CD14-positive monocyte (primary cell): ENCODE data around the gene RASL10B. TPM values are rescaled to one million over a fixed set of nuclear protein-coding genes. Genes with fewer than 3 reads are reported as not detected.
A peak's percentile ranks its signal among the peaks of the same experiment; 100 is the strongest.

Experiments used
- DNase-seq, 3 donors: peaks; one replicate each; pipeline ENCODE4 v3.0.0-alpha.2; 2011 to 2022
- H2AFZ ChIP-seq: 2 replicates; pipeline ENCODE4 v1.6.0; 2012; ENCODE audit warnings: mild to moderate bottlenecking, low read depth, low read length, inconsistent platforms; ENCODE audit not compliant: insufficient read depth, poor library complexity, severe bottlenecking
- H3K27ac ChIP-seq, 2 donors: 1 replicate in 1 of 2; 2 replicates in 1 of 2; pipeline ENCODE4 v1.5.1; 2012 to 2013; ENCODE audit warnings: low read length in 2 of 2, control low read depth in 1 of 2, inconsistent platforms in 1 of 2, low read depth in 1 of 2, mild to moderate bottlenecking in 1 of 2
- H3K27me3 ChIP-seq, 2 donors: one replicate each; pipeline versions ENCODE4 v1.6.0 to v1.6.1; 2011 to 2013; ENCODE audit warnings: low read length in 2 of 2; ENCODE audit not compliant: control insufficient read depth in 2 of 2, insufficient read depth in 2 of 2
- H3K36me3 ChIP-seq, 2 donors: replicated peaks in 1 of 2; 1 replicate in 1 of 2; 2 replicates in 1 of 2; pipeline versions ENCODE4 v1.5.1 to v1.6.1; 2012 to 2013; ENCODE audit warnings: low read length in 2 of 2, control low read depth in 1 of 2, inconsistent platforms in 1 of 2, mild to moderate bottlenecking in 1 of 2; ENCODE audit not compliant: insufficient read depth in 2 of 2, control insufficient read depth in 1 of 2
- H3K4me1 ChIP-seq, 2 donors: 1 replicate in 1 of 2; 2 replicates in 1 of 2; pipeline versions ENCODE4 v1.5.1 to v1.6.1; 2012 to 2013; ENCODE audit warnings: low read length in 2 of 2, control low read depth in 1 of 2, inconsistent platforms in 1 of 2, mild to moderate bottlenecking in 1 of 2, moderate library complexity in 1 of 2; ENCODE audit not compliant: insufficient read depth in 2 of 2, control insufficient read depth in 1 of 2
- H3K4me2 ChIP-seq: replicated peaks from 2 replicates; pipeline ENCODE3; 2012; ENCODE audit warnings: low read length, moderate library complexity, mild to moderate bottlenecking; ENCODE audit not compliant: poor library complexity, severe bottlenecking; ENCODE audit errors: extremely low read depth
- H3K4me3 ChIP-seq, 3 experiments: fragments of 200-600 bp in 1 of 3; sonication (generic) in 1 of 3; replicated peaks in 1 of 3; 1 replicate in 2 of 3; 2 replicates in 1 of 3; pipeline ENCODE4 v1.5.1; 2011 to 2013; ENCODE audit warnings: low read length in 3 of 3, mild to moderate bottlenecking in 3 of 3, control low read depth in 2 of 3, low read depth in 2 of 3, inconsistent platforms in 1 of 3, moderate library complexity in 1 of 3
- H3K79me2 ChIP-seq: 2 replicates; pipeline ENCODE4 v1.6.0; 2012; ENCODE audit warnings: mild to moderate bottlenecking, control low read depth, inconsistent platforms, low read length, moderate library complexity; ENCODE audit not compliant: insufficient read depth
- H3K9ac ChIP-seq: 2 replicates; pipeline ENCODE4 v1.6.0; 2017; ENCODE audit warnings: low read length, mild to moderate bottlenecking; ENCODE audit not compliant: insufficient read depth, poor library complexity, severe bottlenecking
- H3K9me3 ChIP-seq, 2 donors: replicated peaks in 1 of 2; 1 replicate in 1 of 2; 2 replicates in 1 of 2; pipeline versions ENCODE4 v1.5.1 to v1.6.1; 2012 to 2013; ENCODE audit warnings: low read length in 2 of 2, control low read depth in 1 of 2; ENCODE audit not compliant: control insufficient read depth in 1 of 2, insufficient read depth in 1 of 2
- H4K20me1 ChIP-seq: 2 replicates; pipeline ENCODE4 v1.6.0; 2012; ENCODE audit warnings: mild to moderate bottlenecking, low read length, control low read depth, moderate library complexity; ENCODE audit not compliant: insufficient read depth
- H3K27ac Mint-ChIP-seq, 7 donors: one replicate each; pipeline ENCODE4 v1.8.0; 2020; ENCODE audit warnings: mild to moderate bottlenecking in 7 of 7, mixed read lengths in 7 of 7, moderate library complexity in 6 of 7, inconsistent platforms in 2 of 7
- H3K27me3 Mint-ChIP-seq, 3 donors: one replicate each; pipeline ENCODE4 v1.8.0; 2021 to 2022; ENCODE audit warnings: low read depth in 3 of 3, mild to moderate bottlenecking in 3 of 3, mixed read lengths in 3 of 3, moderate library complexity in 3 of 3, inconsistent platforms in 1 of 3
- H3K36me3 Mint-ChIP-seq, 2 donors: one replicate each; pipeline ENCODE4 v1.8.0; 2020; ENCODE audit warnings: mixed read lengths in 2 of 2, inconsistent platforms in 1 of 2, mild to moderate bottlenecking in 1 of 2
- H3K4me1 Mint-ChIP-seq: one replicate; pipeline ENCODE4 v1.8.0; 2020; ENCODE audit warnings: mild to moderate bottlenecking, mixed read lengths
- H3K4me3 Mint-ChIP-seq, 2 donors: one replicate each; pipeline ENCODE4 v1.8.0; 2020; ENCODE audit warnings: mild to moderate bottlenecking in 2 of 2, mixed read lengths in 2 of 2, moderate library complexity in 1 of 2
- H3K9me3 Mint-ChIP-seq, 7 donors: one replicate each; pipeline ENCODE4 v1.8.0; 2020 to 2022; ENCODE audit warnings: mixed read lengths in 7 of 7, mild to moderate bottlenecking in 6 of 7, moderate library complexity in 6 of 7, inconsistent platforms in 2 of 7
- WGBS: methylation state at CpG from one replicate; pipeline ENCODE4 v1.1.5; 2013; ENCODE audit warnings: missing lambda C conversion rate; ENCODE audit not compliant: insufficient coverage; 5-methylcytosine and 5-hydroxymethylcytosine counted together
- intact Hi-C, 2 donors: fragments of 100-400 bp; cut with micrococcal nuclease; formaldehyde crosslinking; loops; one replicate each; pipeline versions ENCODE4 v1.15.0 to v1.15.1; 2023
- polyA plus RNA-seq, 3 donors: library from polyadenylated mRNA; depleted of rRNA in 1 of 3; unstranded in 2 of 3; stranded (reverse) in 1 of 3; fragments of 300-500 nt in 2 of 3; fragments of >200 nt in 1 of 3; fragmentation: Illumina TruSeq in 2 of 3; gene quantifications; 1 replicate in 2 of 3; 2 replicates in 1 of 3; pipeline ENCODE4 v1.2.3, GENCODE V29; 2012 to 2021
- TF ChIP-seq, protein P1 (sequence below): fragments of 200-600 bp; IDR thresholded peaks from one replicate; pipeline ENCODE4 v1.8.0; 2022; ENCODE audit warnings: antibody characterized with exemption, mild to moderate bottlenecking

The RASL10B gene
- polyA plus RNA-seq, 3 donors, result not detected

DNA sequence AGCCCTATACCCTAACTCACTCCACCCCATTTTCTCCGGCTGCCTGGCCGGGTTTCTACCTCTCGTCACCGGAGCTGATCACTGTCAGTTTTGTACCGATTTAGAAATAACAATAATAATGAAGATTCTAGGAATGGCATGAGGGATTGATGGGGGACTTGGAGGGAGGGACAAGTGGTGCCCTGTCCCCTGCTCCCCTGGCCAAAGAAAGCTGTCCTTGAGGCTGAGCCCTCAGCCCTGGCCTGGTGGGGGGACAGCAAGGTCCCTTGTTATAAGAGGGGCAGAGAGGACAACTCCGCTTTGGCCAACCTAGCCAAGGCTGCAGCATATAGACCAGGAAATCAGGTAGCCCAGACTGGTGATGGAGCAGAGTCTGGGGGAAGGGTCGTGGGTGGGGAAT is 11.1 kb downstream of the RASL10B start:
- H3K36me3 ChIP-seq, result no peaks in the 10 kb centered on the region
- H3K4me3 Mint-ChIP-seq, result peak overlapping the region in 1 of 2 donors; percentile 72

DNA sequence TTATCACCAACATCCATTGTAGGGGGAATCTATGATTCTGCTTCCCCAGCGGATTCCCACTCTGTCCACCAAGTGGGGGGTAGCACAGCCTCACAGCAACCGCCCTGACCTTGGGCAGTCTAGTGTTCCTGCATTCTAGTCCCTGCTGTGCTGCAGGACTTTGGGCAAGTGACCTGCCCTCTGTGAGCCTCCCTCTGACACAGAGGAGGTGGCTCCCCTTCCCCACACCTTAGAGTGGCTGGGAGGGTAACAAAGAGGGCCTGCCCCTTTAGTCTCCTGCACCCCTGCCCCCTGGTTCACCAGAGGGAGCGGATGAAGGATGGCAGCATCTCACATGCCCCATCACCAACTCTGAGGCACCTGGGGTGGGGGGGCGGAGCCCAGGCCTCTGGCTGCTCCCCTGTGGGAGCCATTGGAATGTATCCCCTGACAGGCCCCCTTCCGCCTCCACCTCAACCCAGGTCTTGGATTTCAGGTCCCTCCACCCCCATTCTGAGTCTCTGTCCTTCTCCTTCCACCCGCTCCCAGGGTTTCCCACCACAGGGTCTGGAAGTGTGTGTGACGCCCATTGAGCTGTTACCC is 11.5 kb downstream of the RASL10B start:
- intact Hi-C loops, result loop anchor here in 1 of 2 donors (10.0 kb wide), 1 partner anchor 578 kb away; no protein-coding TSS in a partner anchor
- Histone ChIP-seq H3K36me3 (no peaks in the 10 kb centered on the region), H3K9me3 (no peaks in the 10 kb centered on the region), H3K4me1 (no peaks in the 10 kb centered on the region), H2AFZ (no peak overlapping the region), H3K79me2 (no peaks in the 10 kb centered on the region), H3K9ac (no peak overlapping the region), H3K27ac (no peak overlapping the region), H3K4me3 (no peak overlapping the region), H4K20me1 (no peaks in the 10 kb centered on the region), H3K27me3 (peaks cover 7 to 30% of the 10 kb centered on the region in 2 donors), H3K4me2 (no peak overlapping the region)
- Mint-ChIP-seq H3K4me3 (no peak overlapping the region), H3K36me3 (no peaks in the 10 kb centered on the region), H3K9me3 (peaks cover 0 to 8% (median 0%) of the 10 kb centered on the region in 7 donors), H3K27me3 (peaks cover 29 to 46% (median 40%) of the 10 kb centered on the region in 3 donors), H3K27ac (no peak overlapping the region), H3K4me1 (peaks cover 6% of the 10 kb centered on the region)
- TF ChIP-seq, protein P1, sequence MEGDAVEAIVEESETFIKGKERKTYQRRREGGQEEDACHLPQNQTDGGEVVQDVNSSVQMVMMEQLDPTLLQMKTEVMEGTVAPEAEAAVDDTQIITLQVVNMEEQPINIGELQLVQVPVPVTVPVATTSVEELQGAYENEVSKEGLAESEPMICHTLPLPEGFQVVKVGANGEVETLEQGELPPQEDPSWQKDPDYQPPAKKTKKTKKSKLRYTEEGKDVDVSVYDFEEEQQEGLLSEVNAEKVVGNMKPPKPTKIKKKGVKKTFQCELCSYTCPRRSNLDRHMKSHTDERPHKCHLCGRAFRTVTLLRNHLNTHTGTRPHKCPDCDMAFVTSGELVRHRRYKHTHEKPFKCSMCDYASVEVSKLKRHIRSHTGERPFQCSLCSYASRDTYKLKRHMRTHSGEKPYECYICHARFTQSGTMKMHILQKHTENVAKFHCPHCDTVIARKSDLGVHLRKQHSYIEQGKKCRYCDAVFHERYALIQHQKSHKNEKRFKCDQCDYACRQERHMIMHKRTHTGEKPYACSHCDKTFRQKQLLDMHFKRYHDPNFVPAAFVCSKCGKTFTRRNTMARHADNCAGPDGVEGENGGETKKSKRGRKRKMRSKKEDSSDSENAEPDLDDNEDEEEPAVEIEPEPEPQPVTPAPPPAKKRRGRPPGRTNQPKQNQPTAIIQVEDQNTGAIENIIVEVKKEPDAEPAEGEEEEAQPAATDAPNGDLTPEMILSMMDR, result no peak
- 79% methylated on average over 4 of the region's 7 CpGs for WGBS
- no peak for DNase-seq

More for the DNA sequence above, 11.1 kb downstream of the RASL10B start:
- Histone ChIP-seq H3K4me2 (no peak overlapping the region), H3K4me3 (no peak overlapping the region), H3K79me2 (no peaks in the 10 kb centered on the region), H3K27ac (no peak overlapping the region), H3K9me3 (no peaks in the 10 kb centered on the region), H3K9ac (no peak overlapping the region), H3K27me3 (peaks cover 7 to 27% of the 10 kb centered on the region in 2 donors), H3K4me1 (no peaks in the 10 kb centered on the region), H4K20me1 (no peaks in the 10 kb centered on the region), H2AFZ (no peak overlapping the region)
- H3K27me3 Mint-ChIP-seq, result peaks cover 29 to 45% (median 39%) of the 10 kb centered on the region in 3 donors
- H3K9me3 Mint-ChIP-seq, result peaks cover 0 to 8% (median 0%) of the 10 kb centered on the region in 7 donors
- TF ChIP-seq, protein P1, result no peak
- 84% methylated on average over 2 of the region's 7 CpGs for WGBS
- no peak overlapping the region for H3K27ac Mint-ChIP-seq
- DNase-seq, result no peak
- intact Hi-C loops, result loop anchor here in 1 of 2 donors (10.0 kb wide), 1 partner anchor 578 kb away; no protein-coding TSS in a partner anchor
- H3K36me3 Mint-ChIP-seq, result no peaks in the 10 kb centered on the region
- H3K4me1 Mint-ChIP-seq, result peaks cover 6% of the 10 kb centered on the region
